Skin of body (tissue), 2 donors: ENCODE data around the gene RAB3GAP1. TPM values are rescaled to one million over a fixed set of nuclear protein-coding genes. Genes with fewer than 3 reads are reported as not detected.
"Not testable (repeated sequence)": the region's sequence is repeated elsewhere in the genome, so short reads cannot be mapped to it uniquely, and the experiment has no call there.

Source experiments
- DNase-seq: peaks from one replicate; lab custom pipeline; 2025; lab: John Stamatoyannopoulos, UW
- total RNA-seq: library from RNA; depleted of rRNA; stranded (reverse); fragments of >200 nt; gene quantifications from one replicate; pipeline ENCODE4 v1.2.3, GENCODE V29; 2014

RAB3GAP1 gene
- total RNA-seq: 60.8 TPM

DNA sequence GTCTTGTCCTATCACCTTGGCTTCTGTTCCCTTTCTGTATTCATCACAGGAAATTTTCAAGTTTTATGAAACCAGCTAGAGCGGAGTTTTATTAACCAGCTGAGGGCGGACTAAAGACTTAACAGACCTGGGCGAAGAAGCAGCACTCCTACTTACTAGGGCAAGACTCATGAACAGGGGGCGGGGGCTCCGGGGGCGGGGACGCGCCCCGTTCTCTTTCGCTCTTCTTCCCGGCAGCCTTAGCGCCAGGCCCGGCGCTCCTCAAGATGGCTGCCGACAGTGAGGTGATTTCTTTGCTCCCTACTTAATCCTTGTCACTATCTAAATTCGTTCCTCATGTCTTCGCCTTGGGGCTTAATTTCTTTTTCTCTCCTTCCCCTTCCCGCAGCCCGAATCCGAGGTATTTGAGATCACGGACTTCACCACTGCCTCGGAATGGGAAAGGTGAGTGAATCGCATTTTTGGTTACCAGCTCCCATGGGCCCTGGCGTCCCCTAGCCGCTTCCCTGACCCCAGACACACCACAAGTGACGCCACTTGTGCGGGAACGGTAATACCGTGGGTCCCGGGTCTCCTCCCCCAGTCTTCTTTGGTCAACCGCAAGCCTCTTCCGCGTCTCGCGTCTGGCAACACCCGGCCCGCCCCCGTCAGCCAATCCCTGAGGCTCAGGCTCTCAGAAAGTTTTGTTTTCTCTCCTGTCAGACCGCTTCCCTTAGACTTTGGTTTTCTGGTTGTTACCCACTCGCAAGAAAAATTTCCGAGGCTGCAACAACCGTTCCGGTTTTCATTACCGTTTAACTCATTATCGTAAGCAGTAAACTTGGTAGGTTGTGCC is at the start of gene RAB3GAP1:
TSS of gene RAB3GAP1 (plus strand) at position 251 of the 835 bp plus-strand sequence. CDS start at position 267, 16 bp downstream.
- DNase-seq: peak; percentile 69

DNA sequence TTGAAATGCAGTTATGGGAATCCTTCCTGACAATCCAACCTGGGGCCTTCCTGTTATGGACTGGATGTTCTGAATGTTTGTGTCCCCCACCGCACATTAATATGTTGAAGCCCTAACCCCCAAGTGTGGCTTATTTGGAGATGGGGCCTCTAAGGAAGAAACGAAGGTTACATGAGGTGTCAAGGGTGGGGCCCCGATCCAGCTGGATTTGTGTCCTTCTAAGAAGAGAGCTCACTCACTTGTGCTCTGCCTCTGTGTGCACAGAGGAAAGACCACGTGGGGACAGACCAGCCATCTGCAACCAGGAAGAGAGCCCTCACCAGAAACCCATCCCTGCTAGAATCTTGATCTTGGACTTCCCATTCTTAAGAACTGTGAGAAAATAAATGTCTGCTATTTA is 49.3 kb upstream of the RAB3GAP1 start:
- no peak for DNase-seq

DNA sequence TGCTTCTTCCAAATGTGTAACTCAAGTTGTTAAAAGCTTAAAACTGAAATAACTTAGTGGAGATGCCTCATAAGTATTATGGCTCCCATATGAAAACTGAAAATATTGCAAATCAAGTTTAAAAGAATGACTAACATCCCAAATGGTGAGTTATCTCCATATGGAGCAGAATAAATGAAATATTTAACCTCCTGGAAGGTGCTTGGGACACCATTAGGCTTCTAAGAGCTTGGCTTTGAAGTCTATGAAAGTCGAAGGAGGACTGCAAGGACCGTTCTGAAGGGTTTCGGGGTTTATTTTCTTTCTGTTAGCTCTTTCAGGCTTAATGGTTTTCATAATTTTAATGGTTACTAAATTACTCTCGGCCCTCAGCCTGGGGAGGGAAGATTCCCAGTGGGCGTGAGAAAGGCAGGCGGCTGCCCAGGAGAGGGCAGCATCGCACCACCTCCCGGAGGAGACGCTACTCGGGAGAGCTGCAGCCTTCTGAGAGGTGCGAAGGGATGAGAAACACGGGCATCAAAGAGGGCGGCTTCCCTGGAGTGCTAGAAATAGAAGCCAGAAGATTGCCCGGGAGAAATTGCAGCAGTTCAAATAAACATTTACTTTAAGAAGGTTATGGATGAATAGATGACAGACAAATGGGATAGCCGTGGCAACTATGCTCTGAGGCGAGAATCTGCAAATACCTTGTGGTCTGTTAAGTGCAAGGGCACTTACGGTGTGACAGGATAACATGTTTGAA is 47.9 kb upstream of the RAB3GAP1 start:
- no peak for DNase-seq

DNA sequence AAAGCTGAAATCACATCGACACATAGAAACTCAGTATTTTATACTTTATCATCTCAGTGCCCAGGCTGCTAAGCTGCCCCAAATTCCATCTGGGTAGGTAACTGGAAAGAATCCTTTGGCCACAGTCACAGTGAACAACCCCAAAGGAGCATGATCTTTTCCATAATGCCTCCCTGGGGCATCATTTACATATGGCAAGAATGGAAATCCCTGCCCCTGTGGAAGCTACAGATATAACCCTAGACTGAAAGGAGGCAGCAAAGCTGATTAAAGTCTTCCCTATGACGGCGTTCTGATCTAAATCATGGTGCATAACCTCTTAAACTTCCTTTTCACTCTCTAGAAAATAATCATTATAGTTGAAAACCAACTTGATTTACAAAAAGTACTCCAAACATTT is 46.3 kb upstream of the RAB3GAP1 start:
- no peak for DNase-seq

DNA sequence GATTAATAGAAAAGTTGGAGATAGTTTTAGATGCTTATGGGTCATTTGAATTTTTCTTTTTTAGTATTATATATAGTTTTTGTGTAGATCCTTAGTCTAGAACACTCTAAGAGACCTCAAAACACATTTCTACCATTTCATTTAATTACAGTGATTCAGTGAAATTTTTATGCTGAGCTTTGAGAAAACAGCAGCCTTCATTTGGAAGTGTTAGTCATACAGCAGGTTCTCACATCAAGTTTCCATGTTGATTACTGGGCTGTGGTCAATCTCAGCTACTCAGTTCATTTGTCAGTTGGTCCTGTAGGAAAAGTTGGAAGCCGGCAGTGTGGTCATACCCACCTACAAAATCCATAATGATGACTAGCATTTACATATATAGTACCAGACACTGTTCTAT is 42.8 kb upstream of the RAB3GAP1 start:
- DNase-seq: no peak

DNA sequence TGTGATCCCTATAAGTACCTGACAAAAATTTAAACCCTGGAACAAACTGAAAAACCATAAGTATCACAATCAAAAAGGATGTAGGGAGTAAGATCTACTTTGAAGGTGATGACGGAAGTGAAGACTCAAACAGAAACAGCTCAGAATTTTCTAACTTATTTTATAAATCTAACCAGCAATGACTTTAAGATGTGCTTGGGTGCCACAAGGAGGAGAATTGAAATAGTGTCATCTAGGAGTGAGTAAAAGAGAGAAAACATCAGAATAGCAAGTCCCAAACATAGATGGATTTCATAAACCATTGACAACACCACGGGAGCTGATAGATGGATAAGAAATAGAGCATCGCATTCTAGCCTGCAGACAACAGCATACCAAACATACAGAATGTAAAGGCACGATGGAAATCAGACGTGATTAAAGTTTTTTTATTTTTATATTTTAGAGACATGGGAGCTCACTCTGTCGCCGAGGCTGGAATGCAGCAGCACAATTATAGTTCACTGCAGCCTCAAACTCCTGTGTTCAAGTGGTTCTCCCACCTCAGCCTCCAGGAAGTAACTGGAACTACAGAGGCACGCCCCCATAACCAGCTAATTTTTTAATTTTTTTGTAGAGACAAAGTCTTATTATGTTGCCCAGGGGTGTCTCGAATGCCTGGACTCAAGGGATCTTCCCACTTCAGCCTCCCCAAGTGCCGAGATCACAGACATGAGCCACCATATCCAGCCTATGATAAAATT is 41.7 kb upstream of the RAB3GAP1 start:
- DNase-seq: no peak

DNA sequence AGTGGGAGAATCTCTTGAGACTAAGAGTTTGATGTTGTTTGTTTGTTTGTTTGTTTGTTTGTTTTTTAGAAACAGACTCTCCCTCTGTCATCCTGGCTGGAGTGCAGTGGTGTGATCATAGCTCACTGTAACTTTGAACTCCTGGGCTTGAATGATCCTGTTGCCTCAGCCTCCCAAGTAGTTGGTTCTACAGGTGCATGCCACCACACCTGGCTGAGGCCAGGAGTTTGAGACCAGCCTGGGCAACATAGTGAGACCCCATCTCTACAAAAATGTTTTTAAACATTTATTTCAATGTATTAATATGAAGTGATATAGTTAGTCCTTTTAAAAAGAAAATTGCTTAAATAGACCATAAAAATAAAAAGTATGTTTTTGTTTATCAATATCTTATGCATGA is 40.5 kb upstream of the RAB3GAP1 start:
- no peak for DNase-seq

DNA sequence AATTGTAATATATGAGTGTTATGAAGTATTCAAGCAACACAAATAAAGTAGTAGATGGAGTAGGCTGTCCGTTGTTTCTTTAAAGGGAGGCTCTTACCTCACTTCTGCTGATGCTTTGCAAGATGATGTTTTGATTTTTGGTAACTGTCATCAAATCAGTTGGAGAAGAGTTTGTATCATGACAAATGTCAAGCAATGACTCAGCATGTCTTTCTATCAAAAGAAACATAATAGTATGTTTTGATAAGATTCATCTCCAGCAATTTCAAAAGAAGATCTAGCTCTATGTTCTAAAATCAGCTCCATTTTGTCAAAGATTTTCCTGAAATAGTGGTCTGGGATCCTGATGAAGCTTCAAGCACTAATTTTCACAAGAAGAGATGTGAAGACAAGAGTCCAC is 30.5 kb upstream of the RAB3GAP1 start:
- DNase-seq: no peak

DNA sequence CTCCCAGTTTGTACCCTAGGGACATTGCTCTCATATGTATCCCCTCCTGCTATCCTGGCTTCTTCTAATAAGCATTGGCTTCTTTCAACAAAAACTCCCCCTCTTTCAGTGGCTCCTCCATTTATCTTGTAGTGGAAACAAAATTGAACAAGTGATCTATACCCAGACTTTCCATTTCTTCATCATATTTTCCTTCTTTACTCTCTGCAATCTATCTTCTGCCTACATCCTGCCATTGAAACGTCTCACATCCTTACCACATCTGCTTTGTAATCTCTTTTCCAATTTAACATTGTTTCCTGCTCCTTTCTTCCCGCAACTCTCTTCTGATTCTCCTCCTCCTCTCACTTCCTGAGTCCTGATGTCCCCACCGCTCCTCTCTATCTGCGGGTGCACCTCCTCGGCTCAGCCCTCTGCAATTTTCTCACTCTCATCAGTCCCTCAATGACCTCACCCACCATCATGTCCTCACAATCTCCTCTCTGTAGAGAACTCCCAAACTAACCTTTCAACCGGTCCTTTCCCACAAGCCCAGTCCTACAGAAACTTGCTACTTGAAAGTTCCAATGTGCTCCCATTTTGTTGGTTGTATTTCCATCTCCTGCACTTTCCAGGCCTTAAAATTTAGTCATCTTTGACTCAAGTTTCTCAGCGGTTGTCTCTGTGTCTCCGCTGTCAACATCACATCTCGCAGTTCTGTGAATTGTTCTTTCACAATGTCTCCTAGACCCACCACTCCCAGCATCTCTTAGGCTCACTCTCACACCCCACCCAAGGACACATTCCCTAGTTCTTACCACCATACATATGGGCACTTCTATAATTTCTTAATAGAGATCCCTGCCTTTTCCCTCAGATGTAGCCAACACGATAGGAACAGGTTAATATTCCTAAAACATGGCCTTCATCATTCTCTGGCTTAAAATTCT is 28.9 kb upstream of the RAB3GAP1 start:
- DNase-seq: no peak

DNA sequence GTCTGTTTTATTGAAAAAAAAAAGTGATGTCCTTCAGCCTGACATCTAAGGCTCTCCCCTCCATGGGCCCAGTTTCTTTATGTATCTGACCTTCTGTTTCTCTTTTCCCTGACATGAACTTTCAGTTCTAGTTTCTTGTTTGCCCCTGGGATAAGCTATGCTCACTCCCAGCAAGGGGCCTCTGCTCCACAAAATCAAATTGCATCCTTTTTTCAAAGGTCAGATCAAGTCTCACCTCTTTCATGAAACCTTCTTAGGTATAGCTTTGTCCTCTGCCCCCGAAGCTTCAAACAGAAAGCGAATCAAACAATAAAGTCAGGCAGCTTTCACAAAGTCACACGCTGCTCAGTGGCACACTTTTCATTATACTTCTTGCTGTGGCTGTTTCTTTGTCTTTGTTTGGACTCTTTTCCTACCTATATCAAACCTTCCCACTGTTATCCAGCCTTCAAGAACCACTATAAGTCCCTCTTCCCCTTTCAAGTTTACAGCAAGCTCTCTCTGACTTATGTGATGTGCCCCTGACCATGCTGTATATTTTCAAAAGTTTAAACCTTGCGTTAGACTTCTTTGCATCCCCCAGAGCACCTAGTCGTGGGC is 28.1 kb upstream of the RAB3GAP1 start:
- DNase-seq: no peak

DNA sequence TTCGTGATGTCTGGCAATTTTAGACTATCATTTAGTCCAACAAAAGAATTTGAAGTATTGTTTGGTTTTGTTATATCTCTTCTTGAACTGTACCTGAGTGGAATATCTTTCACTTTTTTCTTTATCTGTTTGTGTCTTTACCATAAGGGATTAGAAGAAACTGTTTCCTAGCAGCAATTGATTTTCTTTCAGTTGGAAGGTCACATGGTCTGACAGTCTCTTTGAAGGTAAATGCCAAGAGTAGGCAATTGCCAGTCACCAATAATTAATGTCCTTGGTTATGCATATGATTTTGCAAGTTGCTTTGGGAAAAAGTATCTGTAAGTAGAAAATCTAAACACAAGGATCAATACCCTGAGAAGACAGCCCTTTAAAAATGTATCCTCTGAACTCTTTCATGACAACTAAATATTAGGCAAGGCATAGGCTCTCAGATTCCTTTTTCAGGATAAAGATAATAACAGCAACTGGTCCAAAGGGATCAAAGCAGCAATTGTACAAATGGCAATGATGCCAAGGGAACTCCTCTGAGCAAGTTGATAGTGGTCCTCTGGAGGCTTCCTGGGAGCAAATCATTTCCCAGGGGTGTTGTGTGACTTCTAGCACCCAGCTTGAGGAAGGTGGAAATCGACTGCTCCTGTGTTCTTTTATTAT is 22.5 kb upstream of the RAB3GAP1 start:
- no peak for DNase-seq

DNA sequence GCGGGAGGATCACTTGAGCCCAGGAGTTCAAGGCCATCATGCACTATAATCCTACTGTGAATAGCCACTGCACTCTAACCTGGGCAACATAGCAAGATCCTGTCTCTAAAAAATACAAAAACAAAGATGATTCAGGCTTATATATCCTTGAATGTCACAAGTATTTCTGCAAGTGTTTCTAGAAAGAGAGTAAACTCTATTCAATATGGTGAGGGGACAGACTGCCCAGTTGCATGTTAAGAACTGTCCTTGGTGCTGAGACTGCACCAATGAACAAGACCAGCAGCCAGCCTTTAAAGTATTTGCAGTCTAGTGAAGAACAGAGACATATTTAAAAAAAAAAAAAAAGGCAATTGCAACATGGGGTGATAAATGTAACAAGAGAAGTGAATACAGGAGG is 21.3 kb upstream of the RAB3GAP1 start:
- DNase-seq: no peak

DNA sequence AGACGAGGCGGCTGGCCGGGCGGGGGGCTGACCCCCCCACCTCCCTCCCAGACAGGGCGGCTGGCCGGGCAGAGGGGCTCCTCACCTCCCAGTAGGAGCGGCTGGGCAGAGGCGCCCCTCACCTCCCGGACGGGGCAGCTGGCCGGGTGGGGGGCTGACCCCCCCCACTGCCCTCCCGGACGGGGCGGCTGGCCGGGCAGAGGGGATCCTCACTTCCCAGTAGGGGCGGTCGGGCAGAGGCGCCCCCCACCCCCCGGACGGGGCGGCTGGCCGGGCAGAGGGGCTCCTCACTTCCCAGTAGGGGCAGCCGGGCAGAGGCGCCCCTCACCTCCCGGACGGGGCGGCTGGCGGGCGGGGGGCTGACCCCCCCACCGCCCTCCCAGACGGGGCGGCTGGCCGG is 18.9 kb upstream of the RAB3GAP1 start:
- DNase-seq: not testable (repeated sequence)

DNA sequence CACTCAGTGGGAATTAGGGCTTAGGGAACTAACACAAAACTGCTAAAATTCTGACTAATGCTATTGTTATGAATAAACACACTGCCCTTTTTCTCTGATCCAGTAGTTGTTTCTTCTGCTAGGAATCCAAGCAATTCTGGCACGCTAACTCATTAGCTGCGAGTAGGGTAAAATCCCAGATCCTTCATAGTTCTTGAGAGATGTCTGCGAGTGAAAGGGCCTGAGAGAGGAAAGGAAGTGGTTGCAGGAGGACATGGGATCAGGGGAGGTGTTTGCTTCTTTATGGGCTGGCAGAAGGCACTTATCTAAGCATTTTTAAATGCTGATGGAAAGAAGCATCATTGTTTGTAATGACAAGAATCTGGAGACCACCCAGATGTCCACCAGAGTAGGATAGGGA is 14.3 kb upstream of the RAB3GAP1 start:
- DNase-seq: no peak

DNA sequence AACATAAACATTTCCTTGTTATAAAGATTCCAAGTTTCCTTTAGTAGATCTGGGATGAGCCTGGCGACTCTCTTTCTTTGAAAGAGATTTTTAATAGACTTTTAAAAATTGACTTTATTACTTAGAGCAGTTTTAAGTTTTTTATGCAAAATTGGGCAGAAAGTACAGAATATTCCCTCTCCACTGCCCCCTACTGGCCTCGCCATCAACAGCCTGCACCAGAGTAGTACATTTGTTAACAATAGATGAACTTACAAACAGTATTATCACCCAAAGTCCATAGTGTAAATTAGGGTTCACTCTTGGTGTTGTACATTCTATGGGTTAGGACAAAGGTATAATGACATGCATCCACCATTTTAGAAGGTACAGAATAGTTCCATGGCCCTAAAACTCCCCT is 8.7 kb upstream of the RAB3GAP1 start:
- DNase-seq: no peak

DNA sequence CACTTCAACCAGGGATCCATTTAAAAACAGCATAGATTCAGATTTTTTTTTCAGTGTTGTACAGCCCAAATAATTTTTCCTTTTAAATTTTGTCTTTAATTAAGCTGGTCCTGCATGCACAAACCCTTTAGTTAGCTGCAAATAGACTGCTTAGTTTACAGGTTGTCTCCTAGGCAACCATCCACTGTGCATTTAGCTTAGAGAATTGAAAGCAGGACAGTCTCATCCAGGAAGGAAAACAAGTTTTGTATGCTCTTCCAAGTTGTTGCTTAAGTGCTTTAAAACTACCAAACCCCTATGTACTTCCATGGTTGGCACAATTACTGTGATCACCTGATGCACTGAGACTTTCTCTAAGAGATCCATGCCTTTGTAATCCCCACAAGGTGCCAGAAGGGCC is 4.8 kb upstream of the RAB3GAP1 start, which contains the start of gene MAP3K19:
TSS of gene MAP3K19 (minus strand) at position 148 of the 400 bp plus-strand sequence. CDS start 22,800 bp downstream, outside the sequence.
- DNase-seq: no peak

DNA sequence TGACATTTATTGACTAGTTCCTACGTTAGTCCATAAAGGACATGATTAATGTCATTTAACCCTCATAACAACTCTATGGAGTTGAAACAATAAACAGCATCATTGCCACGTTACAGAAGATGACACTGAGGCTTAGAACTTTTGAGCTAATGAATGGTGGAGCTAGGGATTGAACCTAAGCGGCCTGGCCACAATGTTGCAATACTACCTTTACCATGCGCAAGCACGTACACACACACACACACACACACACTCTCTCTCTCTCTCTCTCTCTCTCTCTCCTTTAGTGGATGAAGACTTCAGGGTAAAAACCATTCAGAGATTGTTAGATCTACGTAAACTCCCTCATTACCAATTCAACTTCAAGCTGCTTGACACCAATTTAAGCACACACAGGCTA is 4.0 kb upstream of the RAB3GAP1 start:
- no peak for DNase-seq

DNA sequence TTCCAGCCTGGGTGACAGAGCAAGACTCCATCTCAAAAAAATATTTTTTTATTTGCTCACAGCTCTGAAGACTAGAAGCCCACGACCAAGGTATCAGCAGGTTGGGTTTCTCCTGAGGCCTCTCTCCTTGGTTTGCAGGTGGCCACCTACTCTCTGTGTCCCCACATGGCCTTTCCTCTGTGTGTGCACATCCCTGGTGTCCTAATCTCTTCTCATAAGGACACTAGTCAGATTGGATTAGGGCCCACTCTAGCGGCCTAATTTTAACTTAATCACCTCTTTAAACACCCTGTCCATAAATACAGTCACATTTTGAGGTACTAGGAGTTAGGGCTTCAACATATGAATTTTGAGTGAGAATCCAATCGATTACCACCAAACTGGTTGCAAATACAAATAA is 2.0 kb upstream of the RAB3GAP1 start:
- no peak for DNase-seq

DNA sequence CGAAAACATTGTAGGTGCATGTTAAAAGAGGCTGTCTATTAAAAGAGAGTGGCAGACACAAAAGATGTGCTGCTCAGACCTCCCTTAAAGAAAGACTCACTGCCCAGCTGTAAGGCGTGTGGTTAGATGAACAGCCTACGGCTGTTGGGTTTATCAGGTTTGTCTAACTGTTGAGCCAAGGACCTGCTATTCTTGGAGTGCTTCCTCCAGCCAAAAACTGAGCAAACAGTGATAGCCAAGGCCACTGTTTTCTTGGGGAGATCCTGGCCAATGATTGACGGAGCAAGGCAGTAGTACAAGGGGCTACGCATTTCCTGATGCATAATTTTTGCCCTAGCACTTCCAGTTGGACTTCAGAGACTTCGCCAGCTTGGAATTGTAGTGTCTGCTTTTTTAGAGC is 1.4 kb upstream of the RAB3GAP1 start:
- no peak for DNase-seq

DNA sequence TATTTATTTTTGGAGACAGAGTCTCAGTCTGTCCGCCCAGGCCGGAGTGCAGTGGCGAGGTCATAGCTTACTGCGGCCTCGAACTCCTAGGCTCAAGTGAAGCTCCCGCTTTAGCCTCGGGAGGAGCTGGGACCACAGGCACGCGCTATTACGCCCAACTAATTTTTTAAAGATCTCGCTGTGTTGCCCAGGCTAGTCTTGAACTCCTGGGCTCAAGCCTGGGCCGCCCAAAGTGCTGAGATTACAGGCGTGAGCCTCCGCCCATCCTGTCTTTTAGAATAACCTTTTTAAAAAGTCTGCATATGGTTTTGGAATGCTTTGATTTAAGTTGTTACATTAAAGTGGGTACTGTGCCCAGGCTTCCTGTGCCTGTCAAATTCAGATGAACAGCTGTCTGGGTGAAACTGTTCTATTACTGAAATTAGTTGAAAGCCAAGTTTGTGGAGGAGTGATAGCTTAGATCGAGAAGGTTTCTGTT is 944 bp downstream of the RAB3GAP1 start:
- no peak for DNase-seq
